K562 (cell line): ENCODE measurements around the gene NT5C. TPM values are rescaled to one million over a fixed set of nuclear protein-coding genes. Genes with fewer than 3 reads are reported as not detected.

Experiments
- ASH1L ChIP-seq: fragments of 450-650 bp; IDR thresholded peaks from 2 replicates; pipeline ENCODE4 v1.6.1; 2018; ENCODE audit warnings: borderline replicate concordance, mild to moderate bottlenecking, low read depth; ENCODE audit not compliant: partially characterized antibody
- CEBPB ChIP-seq: fragments of 450-650 bp; IDR thresholded peaks from 2 replicates; pipeline ENCODE4 v1.6.1; 2016; ENCODE audit warnings: missing genetic modification characterization, missing compliant biosample characterization
- FOXA1 ChIP-seq: fragments of 450-650 bp; IDR thresholded peaks from 2 replicates; pipeline ENCODE4 v1.6.1; 2016; ENCODE audit warnings: mild to moderate bottlenecking, borderline replicate concordance
- FOXJ2 ChIP-seq: fragments of 200-800 bp; sonication (Bioruptor generic); IDR thresholded peaks from 2 replicates; pipeline ENCODE4 v1.6.1; 2016; ENCODE audit warnings: missing genetic modification characterization, missing compliant biosample characterization
- GABPA ChIP-seq: fragments of 200-800 bp; sonication (Bioruptor generic); conservative IDR thresholded peaks from 2 replicates; pipeline ENCODE4 v1.6.1; 2016; ENCODE audit warnings: low read depth, missing genetic modification characterization, missing compliant biosample characterization
- HDAC1 ChIP-seq, 2 experiments: fragments of 450-650 bp; IDR thresholded peaks; 2 replicates each; pipeline ENCODE4 v1.6.1; 2016 to 2017; ENCODE audit warnings: inconsistent platforms in 1 of 2, mild to moderate bottlenecking in 1 of 2, moderate library complexity in 1 of 2
- HOXB6 ChIP-seq: fragments of 250-450 bp; sonication (Bioruptor Pico); IDR thresholded peaks from 2 replicates; pipeline ENCODE4 v1.5.1; 2022; ENCODE audit warnings: mild to moderate bottlenecking, borderline replicate concordance
- HSF4 ChIP-seq: fragments of 250-450 bp; sonication (Bioruptor Pico); IDR thresholded peaks from 2 replicates; pipeline ENCODE4 v2.1.2; 2022; ENCODE audit warnings: mild to moderate bottlenecking, moderate library complexity, borderline replicate concordance
- MYNN ChIP-seq, 2 experiments: sonication (generic); formaldehyde crosslinking in 1 of 2; IDR thresholded peaks; 2 replicates each; pipeline versions ENCODE4 v1.5.0 to v1.6.1; 2016 to 2020; ENCODE audit warnings: antibody characterized with exemption in 1 of 2, missing genetic modification reagents in 1 of 2
- NFE2 ChIP-seq: IDR thresholded peaks from 2 replicates; pipeline ENCODE4 v1.6.1; 2014; ENCODE audit warnings: antibody characterized with exemption, low read depth
- NFRKB ChIP-seq: fragments of 450-650 bp; IDR thresholded peaks from 2 replicates; pipeline ENCODE4 v1.6.1; 2016; ENCODE audit warnings: low read depth
- RB1 ChIP-seq: fragments of 450-650 bp; IDR thresholded peaks from 2 replicates; pipeline ENCODE4 v1.6.1; 2017; ENCODE audit warnings: low read depth, mild to moderate bottlenecking
- SIN3A ChIP-seq, 2 experiments: fragments of 150-350 bp in 1 of 2; IDR thresholded peaks; 2 replicates each; pipeline ENCODE4 v1.6.1; 2011 to 2016; ENCODE audit warnings: borderline replicate concordance in 2 of 2, low read depth in 2 of 2, low read length in 2 of 2, mild to moderate bottlenecking in 2 of 2, moderate library complexity in 2 of 2; ENCODE audit not compliant: control insufficient read depth in 1 of 2
- SMAD3 ChIP-seq: fragments of 450-650 bp; formaldehyde crosslinking; conservative IDR thresholded peaks from 2 replicates; pipeline ENCODE4 v1.4.0; 2020; ENCODE audit warnings: mild to moderate bottlenecking
- TAF1 ChIP-seq: IDR thresholded peaks from 2 replicates; pipeline ENCODE4 v1.6.1; 2011; ENCODE audit warnings: mild to moderate bottlenecking, low read length, moderate library complexity; ENCODE audit not compliant: insufficient read depth, control insufficient read depth, severe bottlenecking; ENCODE audit errors: extremely low read depth
- TCFL5 ChIP-seq: fragments of 250-450 bp; sonication (Bioruptor Pico); conservative IDR thresholded peaks from 2 replicates; pipeline ENCODE4 v1.6.1; 2021; ENCODE audit warnings: mild to moderate bottlenecking, moderate library complexity, matching md5 sums
- ZNF316 ChIP-seq: fragments of 450-650 bp; IDR thresholded peaks from 2 replicates; pipeline ENCODE4 v1.6.1; 2016
- ZNF41 ChIP-seq: fragments of 250-450 bp; sonication (Bioruptor Pico); conservative IDR thresholded peaks from 2 replicates; pipeline ENCODE4 v1.4.0; 2020; ENCODE audit warnings: mild to moderate bottlenecking
- ZNF57 ChIP-seq: fragments of 450-650 bp; formaldehyde crosslinking; IDR thresholded peaks from 2 replicates; pipeline ENCODE4 v1.4.0; 2020; ENCODE audit warnings: mild to moderate bottlenecking, moderate library complexity
- ZNF583 ChIP-seq: fragments of 250-450 bp; sonication (Bioruptor Pico); IDR thresholded peaks from 2 replicates; pipeline ENCODE4 v1.4.0; 2020
- polyA plus RNA-seq, 8 experiments: library from polyadenylated mRNA; depleted of rRNA in 4 of 8; stranded (reverse) in 5 of 8; unstranded in 3 of 8; fragments of >200 nt; fragmentation: Nextera tagmentation in 2 of 8; fragmentation: Illumina TruSeq in 1 of 8; extraction: Ambion mirVana in 2 of 8; extraction: Trizol in 1 of 8; gene quantifications; 2 replicates each; pipeline versions ENCODE4 v1.2.1 to v1.2.3, GENCODE V29; 2011 to 2014; ENCODE audit warnings: inconsistent platforms in 1 of 8, missing spikeins in 1 of 8
- total RNA-seq, 7 experiments: library from RNA; depleted of rRNA in 6 of 7; stranded (reverse); fragments of >200 nt in 6 of 7; fragmentation: Illumina TruSeq in 2 of 7; extraction: Trizol in 2 of 7; gene quantifications; 2 replicates each; pipeline versions ENCODE4 v1.2.1 to v1.2.3, GENCODE V29; 2011 to 2021; ENCODE audit warnings: low replicate concordance in 1 of 7
- TF ChIP-seq, protein P1 (sequence below): fragments of 450-650 bp; formaldehyde crosslinking; IDR thresholded peaks from 2 replicates; pipeline ENCODE4 v1.4.0; 2022; ENCODE audit warnings: missing genetic modification characterization
- TF ChIP-seq, protein P2 (sequence below), 2 experiments: fragments of 450-650 bp; IDR thresholded peaks; 2 replicates each; pipeline ENCODE4 v1.6.1; 2018; ENCODE audit warnings: mild to moderate bottlenecking in 2 of 2, low read depth in 1 of 2; ENCODE audit not compliant: partially characterized antibody in 2 of 2

NT5C gene
- total and polyA plus RNA-seq, 9 of the 15 experiments (the other 6 are each of a cell fraction or from before 2014, with no cell fraction given): 2.9 to 205 (median 45.0) TPM

DNA sequence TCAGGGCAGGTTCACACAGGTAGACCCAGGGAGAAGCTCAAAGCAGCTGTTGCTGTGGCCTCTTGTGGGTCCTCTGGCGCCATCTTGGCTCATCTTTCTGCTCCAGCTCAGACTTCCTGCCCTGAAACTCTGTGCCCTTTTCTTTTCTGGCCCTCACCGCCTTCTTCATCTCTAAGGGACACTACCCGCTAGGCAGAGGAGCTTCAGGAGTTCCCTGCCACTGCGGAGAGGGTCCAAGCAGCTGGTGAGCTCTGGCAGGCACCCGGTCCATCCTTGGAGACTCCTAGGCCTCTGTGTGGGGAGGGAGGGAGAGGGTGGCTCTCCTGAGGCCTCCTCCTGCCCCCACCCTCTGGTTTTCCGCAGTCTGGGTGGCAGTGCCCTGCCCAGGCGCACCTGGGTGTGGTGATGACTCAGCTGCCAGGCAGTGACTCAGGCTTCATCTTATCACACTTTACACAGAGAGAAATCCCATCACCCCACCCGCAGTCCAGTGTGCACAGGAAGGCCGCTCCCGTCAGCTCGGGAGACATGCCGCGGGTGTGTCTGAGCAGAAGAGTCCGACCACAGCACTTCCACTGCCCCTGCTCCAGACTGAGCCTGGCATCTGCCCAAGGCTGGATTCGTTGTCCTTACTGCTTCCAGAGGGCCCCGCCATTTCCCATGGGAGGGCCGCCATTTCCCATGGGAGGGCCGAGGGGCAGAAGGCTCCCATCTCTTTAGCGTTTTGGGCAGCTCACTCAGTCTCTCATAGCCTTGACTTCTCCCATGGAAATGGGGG, 7.3 kb downstream of the NT5C start (continued):
- TF ChIP-seq, protein P1, sequence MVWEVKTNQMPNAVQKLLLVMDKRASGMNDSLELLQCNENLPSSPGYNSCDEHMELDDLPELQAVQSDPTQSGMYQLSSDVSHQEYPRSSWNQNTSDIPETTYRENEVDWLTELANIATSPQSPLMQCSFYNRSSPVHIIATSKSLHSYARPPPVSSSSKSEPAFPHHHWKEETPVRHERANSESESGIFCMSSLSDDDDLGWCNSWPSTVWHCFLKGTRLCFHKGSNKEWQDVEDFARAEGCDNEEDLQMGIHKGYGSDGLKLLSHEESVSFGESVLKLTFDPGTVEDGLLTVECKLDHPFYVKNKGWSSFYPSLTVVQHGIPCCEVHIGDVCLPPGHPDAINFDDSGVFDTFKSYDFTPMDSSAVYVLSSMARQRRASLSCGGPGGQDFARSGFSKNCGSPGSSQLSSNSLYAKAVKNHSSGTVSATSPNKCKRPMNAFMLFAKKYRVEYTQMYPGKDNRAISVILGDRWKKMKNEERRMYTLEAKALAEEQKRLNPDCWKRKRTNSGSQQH (CRISPR knock-in tag): 0 out of 2 replicates have a peak, but pooled peaks have one; percentile 58
- TF ChIP-seq SIN3A (IDR thresholded peaks at IDR 0.05; ENCODE audit: borderline replicate concordance in 2 of 2, control insufficient read depth in 1 of 2, low read depth in 2 of 2, low read length in 2 of 2) (no peak; a peak in 1 of 4 replicates), FOXA1 (no peak), ZNF316 (peak; percentile 97), ZNF57 (CRISPR knock-in tag) (0 out of 2 replicates have a peak, but pooled peaks have one; percentile 4), NFRKB (peak; percentile 71; the same call in 1 of the 2 replicates), HDAC1 (IDR thresholded peaks at IDR 0.05) (peak in 1 of 2 experiments; percentile 70; a peak in 2 of 4 replicates), CEBPB (no peak), MYNN (IDR thresholded peaks at IDR 0.05) (peak; percentile 99), MYNN (CRISPR knock-in tag; IDR thresholded peaks at IDR 0.05) (no peak), GABPA (tag) (peak; percentile 72), HOXB6 (CRISPR knock-in tag) (no peak), HSF4 (CRISPR knock-in tag) (peak; percentile 85; the same call in 1 of the 2 replicates), TCFL5 (CRISPR knock-in tag) (no peak), FOXJ2 (tag) (no peak), ZNF41 (CRISPR knock-in tag) (peak; percentile 8; the same call in 1 of the 2 replicates), RB1 (peak; percentile 63), TAF1 (peak; percentile 53), SMAD3 (0 out of 2 replicates have a peak, but pooled peaks have one; percentile 9), ASH1L (no peak), ZNF583 (peak; percentile 73; the same call in 1 of the 2 replicates), NFE2 (peak; percentile 98)
- TF ChIP-seq, protein P2, sequence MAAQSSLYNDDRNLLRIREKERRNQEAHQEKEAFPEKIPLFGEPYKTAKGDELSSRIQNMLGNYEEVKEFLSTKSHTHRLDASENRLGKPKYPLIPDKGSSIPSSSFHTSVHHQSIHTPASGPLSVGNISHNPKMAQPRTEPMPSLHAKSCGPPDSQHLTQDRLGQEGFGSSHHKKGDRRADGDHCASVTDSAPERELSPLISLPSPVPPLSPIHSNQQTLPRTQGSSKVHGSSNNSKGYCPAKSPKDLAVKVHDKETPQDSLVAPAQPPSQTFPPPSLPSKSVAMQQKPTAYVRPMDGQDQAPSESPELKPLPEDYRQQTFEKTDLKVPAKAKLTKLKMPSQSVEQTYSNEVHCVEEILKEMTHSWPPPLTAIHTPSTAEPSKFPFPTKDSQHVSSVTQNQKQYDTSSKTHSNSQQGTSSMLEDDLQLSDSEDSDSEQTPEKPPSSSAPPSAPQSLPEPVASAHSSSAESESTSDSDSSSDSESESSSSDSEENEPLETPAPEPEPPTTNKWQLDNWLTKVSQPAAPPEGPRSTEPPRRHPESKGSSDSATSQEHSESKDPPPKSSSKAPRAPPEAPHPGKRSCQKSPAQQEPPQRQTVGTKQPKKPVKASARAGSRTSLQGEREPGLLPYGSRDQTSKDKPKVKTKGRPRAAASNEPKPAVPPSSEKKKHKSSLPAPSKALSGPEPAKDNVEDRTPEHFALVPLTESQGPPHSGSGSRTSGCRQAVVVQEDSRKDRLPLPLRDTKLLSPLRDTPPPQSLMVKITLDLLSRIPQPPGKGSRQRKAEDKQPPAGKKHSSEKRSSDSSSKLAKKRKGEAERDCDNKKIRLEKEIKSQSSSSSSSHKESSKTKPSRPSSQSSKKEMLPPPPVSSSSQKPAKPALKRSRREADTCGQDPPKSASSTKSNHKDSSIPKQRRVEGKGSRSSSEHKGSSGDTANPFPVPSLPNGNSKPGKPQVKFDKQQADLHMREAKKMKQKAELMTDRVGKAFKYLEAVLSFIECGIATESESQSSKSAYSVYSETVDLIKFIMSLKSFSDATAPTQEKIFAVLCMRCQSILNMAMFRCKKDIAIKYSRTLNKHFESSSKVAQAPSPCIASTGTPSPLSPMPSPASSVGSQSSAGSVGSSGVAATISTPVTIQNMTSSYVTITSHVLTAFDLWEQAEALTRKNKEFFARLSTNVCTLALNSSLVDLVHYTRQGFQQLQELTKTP (IDR thresholded peaks at IDR 0.05; ENCODE audit: low read depth in 1 of 2, partially characterized antibody in 2 of 2): no peak
